ENCODE data around the gene ARMC9.

GRCh38 chr2:231356466-231356844 lies 158.0 kb downstream of the ARMC9 start:
- TF ChIP-seq POLR2A (IDR thresholded peaks at IDR 0.05) = no peak
- TF ChIP-seq CTCF (IDR thresholded peaks at IDR 0.05) = no peak
- no peak for TF ChIP-seq EP300 (IDR thresholded peaks at IDR 0.05; ENCODE audit: low read depth)
- no peak for TF ChIP-seq POLR2AphosphoS5 (IDR thresholded peaks at IDR 0.05)
